Endothelial cell of umbilical vein (primary cell): ENCODE results near the gene TNKS2. TPM values are rescaled to one million over a fixed set of nuclear protein-coding genes. Genes with fewer than 3 reads are reported as not detected.

Experiments
- BruUV-seq: library from RNA; stranded (reverse); fragments of 400-500 nt; replicated peaks from 2 replicates; lab custom pipeline; 2021; lab: Mats Ljungman, UMichigan
- CTCF ChIA-PET: fragments of 300-600, 350-600 bp; sonication (Branson Sonifier 250); formaldehyde crosslinking; loops from one replicate; lab custom pipeline; 2021; ENCODE audit warnings: antibody characterized with exemption, inconsistent platforms; lab: Charles Lee
- POLR2A ChIA-PET: fragments of 300-600, 350-600 bp; sonication (Branson Sonifier 250); formaldehyde crosslinking; loops from one replicate; lab custom pipeline; 2021; ENCODE audit warnings: antibody characterized with exemption, inconsistent platforms; lab: Charles Lee
- DNase-seq: peaks from one replicate; pipeline ENCODE4 v3.0.0-alpha.2; 2011; ENCODE audit warnings: low read depth, low spot score
- FAIRE-seq: peaks from 2 replicates; lab custom pipeline; 2011; peaks lifted over from hg19 to GRCh38; lab: Jason Lieb, UNC
- H2AFZ ChIP-seq: 2 replicates; pipeline ENCODE4 v1.6.0; 2012; ENCODE audit warnings: low read depth, low read length, control low read depth, inconsistent platforms
- H3K27ac ChIP-seq: 2 replicates; pipeline ENCODE4 v1.5.1; 2011; ENCODE audit warnings: low read depth, mild to moderate bottlenecking, control low read depth, low read length, moderate library complexity; ENCODE audit not compliant: insufficient read depth
- H3K27me3 ChIP-seq, 2 experiments: 2 replicates each; pipeline versions ENCODE4 v1.6.0 to v1.6.1; 2011; ENCODE audit warnings: low read length in 2 of 2, mixed read lengths in 1 of 2; ENCODE audit not compliant: control insufficient read depth in 2 of 2, insufficient read depth in 2 of 2
- H3K36me3 ChIP-seq, 2 experiments: 2 replicates in 1 of 2; 3 replicates in 1 of 2; pipeline ENCODE4 v1.5.1; 2011; ENCODE audit warnings: low read length in 2 of 2, mild to moderate bottlenecking in 1 of 2, moderate library complexity in 1 of 2; ENCODE audit not compliant: control insufficient read depth in 2 of 2, insufficient read depth in 2 of 2; ENCODE audit errors: extremely low read depth in 1 of 2
- H3K4me1 ChIP-seq: 3 replicates; pipeline ENCODE4 v1.5.1; 2011; ENCODE audit warnings: mild to moderate bottlenecking, low read length; ENCODE audit not compliant: control insufficient read depth, insufficient read depth; ENCODE audit errors: extremely low read depth
- H3K4me2 ChIP-seq: 2 replicates; pipeline ENCODE4 v1.6.1; 2011; ENCODE audit warnings: low read length, control low read depth, mixed read lengths; ENCODE audit not compliant: insufficient read depth
- H3K4me3 ChIP-seq, 3 experiments: fragments of 200-600 bp in 1 of 3; sonication (generic), shearing (Covaris generic) in 1 of 3; replicated peaks in 1 of 3; 2 replicates each; pipeline ENCODE4 v1.5.1; 2011 to 2016; ENCODE audit warnings: control low read depth in 3 of 3, low read length in 3 of 3, mild to moderate bottlenecking in 2 of 3, inconsistent platforms in 1 of 3, low read depth in 1 of 3, moderate library complexity in 1 of 3; ENCODE audit not compliant: insufficient read depth in 1 of 3
- H3K79me2 ChIP-seq: 2 replicates; pipeline ENCODE4 v1.6.0; 2012; ENCODE audit warnings: low read length, inconsistent platforms; ENCODE audit not compliant: control insufficient read depth, insufficient read depth
- H3K9ac ChIP-seq: replicated peaks from 2 replicates; pipeline ENCODE3; 2011; ENCODE audit warnings: low read length, control low read depth; ENCODE audit not compliant: insufficient read depth; ENCODE audit errors: extremely low read depth
- H3K9me1 ChIP-seq: replicated peaks from 3 replicates; pipeline ENCODE4 v1.6.0; 2011; ENCODE audit warnings: mild to moderate bottlenecking, low read length; ENCODE audit not compliant: control insufficient read depth, insufficient read depth; ENCODE audit errors: extremely low read depth
- H3K9me3 ChIP-seq: replicated peaks from 2 replicates; pipeline ENCODE4 v1.5.1; 2012; ENCODE audit warnings: low read length, inconsistent platforms; ENCODE audit not compliant: control insufficient read depth, insufficient read depth
- H4K20me1 ChIP-seq: replicated peaks from 2 replicates; pipeline ENCODE3; 2011; ENCODE audit warnings: mild to moderate bottlenecking, low read length; ENCODE audit not compliant: control insufficient read depth, insufficient read depth; ENCODE audit errors: extremely low read depth
- EZH2 ChIP-seq: IDR thresholded peaks from 2 replicates; pipeline ENCODE4 v1.6.1; 2012; ENCODE audit warnings: borderline replicate concordance, low read depth, mild to moderate bottlenecking, moderate library complexity, low read length, inconsistent platforms; ENCODE audit not compliant: severe bottlenecking
- GATA2 ChIP-seq: IDR thresholded peaks from 2 replicates; pipeline ENCODE4 v1.7.0; 2011; ENCODE audit warnings: low read depth, mild to moderate bottlenecking, moderate library complexity, mixed read lengths, low read length; ENCODE audit not compliant: insufficient read length, insufficient read depth
- JUN ChIP-seq: IDR thresholded peaks from 2 replicates; pipeline ENCODE4 v1.6.1; 2011; ENCODE audit warnings: borderline replicate concordance, low read depth; ENCODE audit not compliant: insufficient read length, insufficient read depth
- MAX ChIP-seq: IDR thresholded peaks from 2 replicates; pipeline ENCODE4 v1.6.1; 2011; ENCODE audit not compliant: insufficient read depth, insufficient read length
- MYC ChIP-seq: IDR thresholded peaks from one replicate; pipeline ENCODE4 v1.6.1; 2011; ENCODE audit warnings: mild to moderate bottlenecking, low read depth, low read length
- POLR2AphosphoS5 ChIP-seq: IDR thresholded peaks from 2 replicates; pipeline ENCODE4 v1.6.1; 2012; ENCODE audit warnings: low read depth, mild to moderate bottlenecking, control low read depth, low read length, moderate library complexity; ENCODE audit not compliant: insufficient read depth
- dilution Hi-C: fragments of 300-500 bp; cut with MboI; formaldehyde crosslinking; loops from one replicate; pipeline ENCODE4 v1.15.0; 2019; ENCODE audit warnings: low sequenced_read_pairs; ENCODE audit not compliant: extremely low pct_ligation_motif_present
- intact Hi-C: fragments of 100-400 bp; cut with micrococcal nuclease; formaldehyde crosslinking; loops from one replicate; pipeline ENCODE4 v1.10.0; 2022
- polyA plus RNA-seq, 4 experiments: library from polyadenylated mRNA; depleted of rRNA in 3 of 4; stranded (reverse) in 3 of 4; unstranded in 1 of 4; fragments of >200 nt; gene quantifications; 2 replicates each; pipeline versions ENCODE4 v1.2.1 to v1.2.3, GENCODE V29; 2011 to 2012; ENCODE audit warnings: missing spikeins in 1 of 4
- total RNA-seq: library from RNA; stranded (reverse); gene quantifications from 2 replicates; pipeline ENCODE4 v1.2.3, GENCODE V29; 2021

TNKS2 gene
- total and polyA plus RNA-seq, 2 donors (not counting 3 experiments of a cell fraction or from before 2014, with no cell fraction given) = 13.6 to 34.0 TPM

GRCh38 chr10:91886954-91887271 lies 88.7 kb downstream of the TNKS2 start:
- peak overlapping the region; percentile 99 for H3K4me2 ChIP-seq
- H3K27me3 ChIP-seq = no peaks in the 10 kb centered on the region
- H3K4me3 ChIP-seq = peak overlapping the region; percentile 48 to 86 (median 83)
- TSS peak; percentile 45 for BruUV-seq
- peaks cover 19% of the 10 kb centered on the region for H3K4me1 ChIP-seq
- H3K79me2 ChIP-seq = no peaks in the 10 kb centered on the region
- peak overlapping the region; percentile 59 for H3K9ac ChIP-seq
- no peaks in the 10 kb centered on the region for H3K36me3 ChIP-seq
- no peak overlapping the region for H3K27ac ChIP-seq
- TF ChIP-seq GATA2 (no peak), MYC (no peak), POLR2AphosphoS5 (no peak), MAX (no peak), JUN (no peak), EZH2 (no peak)
- H2AFZ ChIP-seq = peak overlapping the region; percentile 99
- no peaks in the 10 kb centered on the region for H4K20me1 ChIP-seq
- ChIA-PET CTCF (interaction anchor here (0.9 to 2.0 kb wide), 5 partner anchors 22 to 128 kb away, joined by 3 to 11 read pairs (median 4); no protein-coding TSS in a partner anchor), POLR2A (no interaction called here)
- dilution Hi-C loops = no loop called here
- intact Hi-C loops = loop anchor here (1.0 kb wide), 2 partner anchors 15 to 89 kb away; partner anchors contain the start of gene TNKS2
- H3K9me3 ChIP-seq = no peaks in the 10 kb centered on the region
- H3K9me1 ChIP-seq = no peaks in the 10 kb centered on the region
- FAIRE-seq = no peak
- no peak for DNase-seq
